Mononuclear cell (primary cell): ENCODE measurements around the gene RASGRP1. TPM values are rescaled to one million over a fixed set of nuclear protein-coding genes. Genes with fewer than 3 reads are reported as not detected.

Experiments used
- H3K27me3 ChIP-seq: 2 replicates; pipeline ENCODE4 v1.6.0; 2011; ENCODE audit warnings: low read length, control low read depth; ENCODE audit not compliant: insufficient read depth
- H3K4me1 ChIP-seq: 2 replicates; pipeline ENCODE4 v1.5.1; 2011; ENCODE audit warnings: mild to moderate bottlenecking, low read length, control low read depth; ENCODE audit not compliant: insufficient read depth
- H3K4me3 ChIP-seq: 2 replicates; pipeline ENCODE4 v1.5.1; 2011; ENCODE audit warnings: mild to moderate bottlenecking, low read length, moderate library complexity
- H3K9me3 ChIP-seq: 2 replicates; pipeline ENCODE4 v1.5.1; 2011; ENCODE audit warnings: low read depth, mild to moderate bottlenecking, control low read depth, low read length
- total RNA-seq: library from RNA; depleted of rRNA; stranded (reverse); fragments of >200 nt; gene quantifications from one replicate; pipeline ENCODE4 v1.2.3, GENCODE V29; 2012

RASGRP1 gene
- total RNA-seq, 1 donor: 64.9 TPM

DNA sequence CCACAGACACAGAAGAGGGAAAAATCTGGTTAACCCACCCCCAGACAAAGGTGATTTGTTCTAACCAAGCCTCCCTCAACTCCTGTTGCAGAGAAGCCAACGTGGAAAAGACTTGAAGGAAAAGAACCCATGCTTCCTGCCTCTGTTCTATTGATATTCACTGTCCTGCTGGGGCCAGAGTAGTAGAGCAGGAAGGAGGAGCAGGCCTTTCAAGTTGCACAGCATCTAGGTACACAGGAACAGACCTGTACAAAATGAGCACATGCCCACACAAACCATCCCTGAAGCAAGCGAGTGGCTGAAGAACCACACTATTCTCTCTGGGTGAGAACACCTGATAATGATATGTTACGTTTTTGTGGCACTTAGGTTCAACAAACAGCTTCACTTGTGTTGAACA, 29.9 kb downstream of the RASGRP1 start:
- H3K27me3 ChIP-seq: no peaks in the 10 kb centered on the region
- H3K9me3 ChIP-seq: no peaks in the 10 kb centered on the region
- peaks cover 46% of the 10 kb centered on the region for H3K4me1 ChIP-seq
- no peak overlapping the region for H3K4me3 ChIP-seq

DNA sequence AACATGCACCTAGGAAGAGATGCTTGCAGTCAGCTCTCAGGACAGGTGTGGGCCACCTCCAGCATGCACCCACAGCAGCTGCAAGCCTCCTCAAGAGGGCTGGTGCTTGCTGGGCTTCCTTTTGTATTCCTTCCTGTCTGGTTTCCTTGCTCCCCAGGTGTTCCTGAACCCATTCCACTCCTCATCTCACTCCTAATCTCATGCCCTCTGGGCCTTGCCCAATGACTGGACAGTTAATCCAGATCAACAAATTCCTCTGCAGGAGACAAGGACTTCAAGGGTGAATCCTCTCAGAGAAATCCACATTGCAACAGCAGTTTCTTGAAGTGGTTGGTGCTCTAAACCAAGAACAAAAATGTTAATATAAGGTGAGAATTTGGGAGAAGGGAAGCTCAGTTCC, 30.7 kb downstream of the RASGRP1 start:
- Histone ChIP-seq H3K4me3 (no peak overlapping the region), H3K9me3 (no peaks in the 10 kb centered on the region), H3K27me3 (no peaks in the 10 kb centered on the region), H3K4me1 (peaks cover 46% of the 10 kb centered on the region)

DNA sequence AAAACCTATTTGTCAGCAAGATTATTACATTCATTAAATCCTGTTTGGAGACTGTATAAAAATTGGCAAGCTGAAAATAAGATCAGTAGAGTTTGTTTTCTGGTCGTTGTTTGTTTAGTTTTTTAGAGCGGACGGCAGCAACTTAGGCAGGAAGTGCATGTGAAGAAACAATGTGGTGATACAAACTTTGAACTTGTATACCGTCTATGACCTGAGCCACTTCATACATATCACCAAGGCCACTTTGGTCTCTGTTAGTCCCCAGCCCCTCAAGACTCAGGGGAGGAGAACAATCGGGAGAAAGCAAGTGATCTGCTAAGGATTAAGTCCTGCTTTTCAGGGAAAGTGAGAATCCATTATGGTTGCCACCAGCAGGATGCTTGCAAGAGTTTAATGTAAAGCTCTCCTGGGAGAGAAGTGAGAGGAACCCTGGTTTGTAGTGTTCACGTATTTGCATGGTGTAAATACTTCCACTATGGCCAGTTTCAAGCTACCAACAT, 31.1 kb downstream of the RASGRP1 start:
- Histone ChIP-seq H3K4me1 (peaks cover 42% of the 10 kb centered on the region), H3K9me3 (no peaks in the 10 kb centered on the region), H3K27me3 (no peaks in the 10 kb centered on the region), H3K4me3 (no peak overlapping the region)

DNA sequence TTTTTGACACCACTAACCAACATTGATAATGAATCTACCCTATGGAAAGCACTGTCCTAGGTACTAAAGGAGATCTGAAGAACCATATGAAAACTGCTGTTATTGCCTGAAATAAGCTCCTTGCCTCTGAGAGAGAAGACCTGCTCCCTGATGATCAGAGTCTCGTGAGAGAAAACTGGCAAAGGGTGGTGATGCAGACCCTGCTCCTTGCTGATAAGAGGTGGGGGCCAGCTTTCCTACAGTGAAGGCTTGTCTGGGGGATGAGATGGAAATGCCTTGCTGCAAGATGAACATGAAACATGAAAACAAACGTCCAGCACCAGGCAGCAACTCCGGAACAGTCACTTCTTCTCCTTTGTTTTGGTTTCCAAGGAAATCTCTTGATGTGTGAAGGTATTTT, 31.9 kb downstream of the RASGRP1 start:
- Histone ChIP-seq H3K4me1 (peaks cover 34% of the 10 kb centered on the region), H3K4me3 (no peak overlapping the region), H3K9me3 (no peaks in the 10 kb centered on the region), H3K27me3 (no peaks in the 10 kb centered on the region)

DNA sequence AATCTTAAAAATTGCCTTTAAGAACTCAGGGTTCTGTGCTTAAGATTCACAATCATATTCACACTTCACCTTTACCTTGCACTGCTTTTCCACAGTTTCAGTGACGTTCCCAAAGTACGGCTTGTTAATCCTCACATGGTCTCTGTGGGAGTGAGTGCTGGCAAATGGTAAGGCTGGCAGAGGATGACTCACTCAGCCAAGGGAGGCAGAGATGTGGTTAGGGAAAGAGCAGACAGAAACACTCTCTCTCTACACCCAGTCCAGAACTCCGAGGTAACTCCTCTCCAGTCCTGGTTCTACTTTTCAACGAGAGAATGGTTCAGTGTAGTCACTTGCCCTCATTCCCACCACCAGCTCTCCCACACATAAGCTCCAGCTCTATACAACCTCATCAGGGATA, 33.1 kb downstream of the RASGRP1 start:
- Histone ChIP-seq H3K4me3 (no peak overlapping the region), H3K4me1 (peaks cover 30% of the 10 kb centered on the region)

DNA sequence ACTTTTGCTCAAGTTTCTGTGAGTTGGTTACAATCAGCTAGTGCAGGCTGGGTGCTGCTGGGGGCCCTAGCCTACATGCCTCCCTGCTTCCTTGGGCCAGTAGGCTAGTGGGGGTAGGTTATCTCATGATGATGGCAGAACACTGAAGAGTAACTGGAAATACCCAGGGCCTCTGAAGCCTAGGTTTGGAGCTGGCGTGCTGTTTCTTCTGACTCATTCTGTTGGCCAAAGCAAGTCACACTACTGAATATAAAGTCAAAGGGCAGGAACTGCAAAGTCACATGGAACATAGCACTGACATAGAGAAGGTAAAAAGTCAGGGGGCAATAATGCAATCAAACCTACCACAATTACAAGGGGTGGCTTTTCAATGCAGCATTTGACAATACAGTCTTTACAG, 34.5 kb downstream of the RASGRP1 start:
- Histone ChIP-seq H3K9me3 (no peaks in the 10 kb centered on the region), H3K4me3 (no peak overlapping the region), H3K4me1 (peaks cover 23% of the 10 kb centered on the region), H3K27me3 (no peaks in the 10 kb centered on the region)

More for the DNA sequence above, 33.1 kb downstream of the RASGRP1 start:
- Histone ChIP-seq H3K9me3 (no peaks in the 10 kb centered on the region), H3K27me3 (no peaks in the 10 kb centered on the region)

DNA sequence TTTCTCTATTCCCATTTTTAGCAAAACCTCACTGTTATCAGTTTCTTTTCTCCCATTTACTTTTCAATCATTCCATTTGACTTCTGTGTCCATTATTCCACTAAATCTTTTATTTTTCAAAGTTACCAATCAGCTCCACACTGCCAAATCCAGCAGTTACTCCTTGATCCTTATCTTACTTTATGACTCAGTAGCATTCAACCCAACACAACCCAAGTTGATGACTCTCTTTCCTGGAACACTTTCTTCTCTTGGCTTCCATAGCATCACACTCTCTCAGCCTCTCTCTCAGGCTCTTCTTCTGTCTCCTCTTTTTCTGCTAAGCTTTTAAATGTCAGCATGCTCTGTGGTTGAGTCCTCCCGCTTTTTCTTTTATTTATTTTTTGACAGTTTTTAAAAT, 36.3 kb downstream of the RASGRP1 start:
- H3K4me1 ChIP-seq: peaks cover 11% of the 10 kb centered on the region
- H3K4me3 ChIP-seq: no peak overlapping the region
- H3K27me3 ChIP-seq: no peaks in the 10 kb centered on the region
- H3K9me3 ChIP-seq: no peaks in the 10 kb centered on the region

DNA sequence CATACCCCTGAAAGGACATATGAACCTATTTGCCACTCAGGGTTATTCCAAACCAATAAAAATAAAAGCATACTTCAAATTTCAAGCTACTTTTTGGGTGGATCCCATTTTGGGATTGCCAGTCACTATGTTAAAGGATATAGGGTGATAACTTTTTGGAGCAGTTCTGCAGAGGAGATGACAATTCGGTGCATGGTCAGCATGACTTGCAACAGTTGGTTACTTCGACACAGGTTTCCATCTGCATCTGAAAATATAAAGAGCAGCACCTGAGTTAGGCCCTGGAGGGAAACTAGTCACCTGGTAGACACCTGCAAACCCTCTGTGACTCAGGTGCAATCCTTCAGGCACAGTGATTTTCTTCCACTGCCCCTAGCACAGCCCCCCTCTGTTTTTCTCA, 38.5 kb downstream of the RASGRP1 start:
- Histone ChIP-seq H3K4me1 (no peaks in the 10 kb centered on the region), H3K27me3 (no peaks in the 10 kb centered on the region), H3K9me3 (no peaks in the 10 kb centered on the region), H3K4me3 (no peak overlapping the region)

DNA sequence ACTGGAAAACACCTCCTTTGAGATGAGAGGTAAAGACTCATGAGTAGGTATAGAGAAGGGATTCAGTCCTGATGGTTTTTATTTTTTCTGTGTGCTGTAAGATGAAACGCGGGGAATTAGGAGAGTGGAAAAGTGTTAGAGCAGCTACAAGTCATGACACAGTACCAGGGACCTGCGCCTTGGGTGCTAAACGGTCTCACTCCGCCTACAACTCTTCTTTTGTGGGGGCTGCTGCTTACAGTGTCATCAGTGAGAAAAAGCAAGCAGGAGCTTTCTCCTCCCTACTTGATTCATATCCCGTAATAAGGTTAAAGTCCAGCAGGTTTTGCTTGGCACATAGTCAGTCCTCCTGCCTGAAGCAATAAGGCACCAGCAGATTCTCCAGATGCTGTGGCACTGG, 39.1 kb downstream of the RASGRP1 start:
- H3K4me1 ChIP-seq: no peaks in the 10 kb centered on the region
- H3K27me3 ChIP-seq: no peaks in the 10 kb centered on the region
- H3K9me3 ChIP-seq: no peaks in the 10 kb centered on the region
- H3K4me3 ChIP-seq: no peak overlapping the region

DNA sequence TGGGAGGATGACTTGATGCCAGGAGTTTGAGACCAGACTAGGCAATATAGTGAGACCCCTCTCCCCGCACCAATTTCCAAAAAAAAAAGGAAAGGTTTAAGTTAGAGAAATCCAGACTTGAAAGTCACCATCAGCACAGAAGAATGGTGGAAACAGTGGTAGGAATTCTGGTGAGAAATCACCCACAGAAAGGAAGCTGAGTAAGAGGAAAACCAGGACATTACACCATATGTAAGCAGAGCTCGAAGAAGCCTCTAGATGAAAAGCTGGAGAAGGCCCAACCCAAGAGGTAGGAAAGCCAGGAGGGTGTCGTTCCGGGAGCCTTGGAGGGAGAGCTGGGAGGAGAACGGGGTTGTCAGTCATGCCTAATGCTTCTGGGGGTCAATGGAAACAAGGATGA, 40.5 kb downstream of the RASGRP1 start:
- Histone ChIP-seq H3K4me1 (no peaks in the 10 kb centered on the region), H3K4me3 (no peak overlapping the region), H3K9me3 (no peaks in the 10 kb centered on the region), H3K27me3 (no peaks in the 10 kb centered on the region)

DNA sequence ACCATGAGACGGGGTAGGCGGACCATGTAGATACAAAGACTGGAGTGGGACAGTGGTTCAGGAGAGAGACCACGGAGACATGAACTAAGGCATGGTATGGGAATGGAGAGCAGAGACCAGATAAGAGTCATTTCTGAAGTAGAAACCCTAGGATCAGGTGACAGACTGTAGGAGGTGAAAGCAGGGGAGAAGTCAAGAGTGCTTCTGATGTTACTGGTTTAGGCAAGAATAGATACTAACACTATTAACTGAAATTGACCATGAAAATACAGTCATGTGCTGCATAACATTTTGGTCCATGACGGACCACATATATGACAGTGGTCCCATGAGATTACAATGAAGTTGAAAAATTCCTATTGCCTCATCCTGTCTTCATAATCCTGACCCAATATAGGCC, 41.7 kb downstream of the RASGRP1 start:
- Histone ChIP-seq H3K4me3 (no peak overlapping the region), H3K9me3 (no peaks in the 10 kb centered on the region), H3K4me1 (no peaks in the 10 kb centered on the region), H3K27me3 (no peaks in the 10 kb centered on the region)

DNA sequence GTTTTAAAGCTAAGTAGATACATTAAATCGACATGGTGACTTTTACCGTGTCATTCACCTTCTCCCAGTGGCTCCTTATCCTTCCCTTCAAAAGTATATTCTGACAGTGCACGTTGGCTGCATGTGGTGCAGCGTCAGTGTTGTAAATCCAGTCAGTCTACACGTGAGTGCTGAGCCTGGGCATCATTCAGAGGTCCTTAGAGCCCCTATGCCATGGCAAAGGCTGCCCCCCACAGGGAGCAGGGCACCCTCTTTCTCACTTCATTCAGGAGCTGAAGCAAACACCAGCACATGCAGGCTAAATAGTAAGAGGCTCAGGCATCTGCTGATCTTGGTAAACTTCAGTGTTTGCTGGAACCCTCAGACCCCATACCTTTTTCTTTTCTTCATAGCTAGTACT, 43.3 kb downstream of the RASGRP1 start:
- no peaks in the 10 kb centered on the region for H3K27me3 ChIP-seq
- H3K4me1 ChIP-seq: no peaks in the 10 kb centered on the region
- H3K9me3 ChIP-seq: no peaks in the 10 kb centered on the region
- H3K4me3 ChIP-seq: no peak overlapping the region

DNA sequence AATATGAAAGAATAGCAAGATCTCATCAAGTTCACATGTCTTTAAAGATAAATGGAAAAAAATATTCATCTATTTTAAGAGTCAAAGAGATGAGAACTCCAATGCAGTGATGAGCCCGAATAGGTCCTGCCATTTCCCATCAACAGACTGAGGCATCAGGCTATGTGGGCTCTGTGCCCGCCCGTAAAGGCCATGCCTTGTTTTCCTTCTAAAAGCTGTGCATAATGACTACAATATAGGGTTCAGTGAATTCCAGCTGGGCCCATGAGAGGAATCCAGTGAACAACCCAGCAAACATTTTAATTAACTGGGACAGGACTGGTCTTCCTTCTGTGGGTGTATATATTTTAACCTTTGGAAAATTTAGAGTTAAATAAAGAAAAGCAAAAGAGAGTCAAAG, 44.6 kb downstream of the RASGRP1 start:
- no peaks in the 10 kb centered on the region for H3K4me1 ChIP-seq
- no peak overlapping the region for H3K4me3 ChIP-seq
- H3K9me3 ChIP-seq: no peaks in the 10 kb centered on the region
- H3K27me3 ChIP-seq: no peaks in the 10 kb centered on the region

DNA sequence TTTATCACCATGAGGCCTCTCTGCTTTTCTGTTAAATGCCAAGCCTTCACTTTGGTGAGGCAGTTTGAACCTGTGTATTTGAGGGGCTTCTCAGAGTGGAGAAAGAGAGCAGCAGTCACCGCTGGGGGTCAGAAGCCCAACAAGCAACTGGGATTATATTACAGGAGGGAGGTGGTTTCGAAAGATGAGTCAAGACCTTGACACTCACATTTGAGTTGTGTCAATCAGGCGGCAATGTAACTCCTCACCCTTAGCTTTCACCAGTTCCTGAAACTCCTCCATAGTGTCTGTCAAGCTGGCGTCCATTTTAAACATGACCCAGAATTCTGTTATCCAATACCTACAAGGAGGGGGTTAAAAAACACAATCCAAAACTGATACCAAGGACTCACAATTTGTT, 46.5 kb downstream of the RASGRP1 start:
- H3K4me1 ChIP-seq: no peaks in the 10 kb centered on the region
- H3K4me3 ChIP-seq: no peak overlapping the region
- no peaks in the 10 kb centered on the region for H3K9me3 ChIP-seq
- no peaks in the 10 kb centered on the region for H3K27me3 ChIP-seq

DNA sequence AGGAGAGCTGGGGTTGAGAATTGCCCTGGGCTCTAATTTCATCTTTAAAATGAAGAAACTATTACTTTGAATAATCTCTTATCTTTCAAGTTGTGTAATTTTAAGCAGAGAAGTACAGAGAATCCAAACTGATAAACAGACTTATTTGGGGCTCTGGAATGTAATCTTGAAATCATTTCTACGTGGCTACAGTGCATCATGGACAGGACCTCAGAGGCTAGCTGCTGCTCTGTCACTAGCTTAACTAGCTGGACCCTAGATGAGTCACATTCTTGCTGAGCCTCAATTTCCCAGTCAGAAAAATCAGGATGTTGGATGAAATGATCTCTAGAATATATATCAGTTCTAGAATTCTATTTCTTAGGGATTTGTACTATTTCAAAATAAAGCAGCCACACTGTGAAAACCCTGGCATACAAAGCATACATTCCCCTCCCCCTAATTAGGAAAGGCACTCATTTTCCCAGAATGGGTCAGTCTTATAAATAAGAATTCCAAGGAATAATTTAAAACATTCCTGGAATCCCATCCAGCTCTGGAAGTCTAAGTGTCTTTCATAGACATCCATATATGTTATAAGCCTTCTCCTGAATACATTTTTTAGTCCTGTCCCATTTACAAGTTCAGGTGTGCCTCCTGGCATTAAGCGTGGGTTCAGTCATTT, 47.2 kb downstream of the RASGRP1 start:
- H3K9me3 ChIP-seq: no peaks in the 10 kb centered on the region

DNA sequence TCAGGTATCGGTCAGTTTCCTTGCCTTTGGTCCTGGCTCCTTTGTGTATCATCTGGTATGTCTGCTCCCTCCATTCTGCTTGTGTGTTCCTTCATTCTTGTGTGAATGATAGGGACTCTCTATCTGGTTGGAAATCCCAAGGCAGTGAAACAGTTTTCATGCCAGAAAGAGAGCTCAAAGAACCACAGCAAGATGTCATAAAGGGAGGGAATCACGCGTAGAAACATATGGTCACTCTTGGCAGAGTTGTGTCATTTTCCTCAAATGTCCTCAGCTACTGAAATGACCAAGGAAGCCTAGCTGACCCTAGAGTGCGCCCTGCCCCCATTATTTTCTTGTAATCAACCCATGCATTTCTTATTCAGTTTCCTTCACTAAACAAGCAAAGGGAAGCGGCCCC, 48.0 kb downstream of the RASGRP1 start:
- H3K9me3 ChIP-seq: no peaks in the 10 kb centered on the region
- H3K4me3 ChIP-seq: no peak overlapping the region
- no peaks in the 10 kb centered on the region for H3K4me1 ChIP-seq
- no peaks in the 10 kb centered on the region for H3K27me3 ChIP-seq

More for the DNA sequence above, 47.2 kb downstream of the RASGRP1 start:
- H3K4me1 ChIP-seq: no peaks in the 10 kb centered on the region
- H3K27me3 ChIP-seq: no peaks in the 10 kb centered on the region
- H3K4me3 ChIP-seq: no peak overlapping the region
